ENCODE data around the gene LINC00237.

GRCh38 chr20:21133404-21133803 is 27.2 kb upstream of the LINC00237 start:
- TF ChIP-seq FOXM1 (IDR thresholded peaks at IDR 0.05; ENCODE audit: borderline replicate concordance) = no peak
- no peak for TF ChIP-seq HDGF (IDR thresholded peaks at IDR 0.05; ENCODE audit: borderline replicate concordance)
- no peak for TF ChIP-seq BHLHE40 (IDR thresholded peaks at IDR 0.05; ENCODE audit: borderline replicate concordance)
- TF ChIP-seq ARNT (IDR thresholded peaks at IDR 0.05) = no peak
- no peak for TF ChIP-seq TARDBP (IDR thresholded peaks at IDR 0.05)
- no peak for TF ChIP-seq SP1 (IDR thresholded peaks at IDR 0.05)

Measured in HEK293T (cell line).